HepG2 (cell line): ENCODE measurements around the gene POLR3K. TPM values are rescaled to one million over a fixed set of nuclear protein-coding genes. Genes with fewer than 3 reads are reported as not detected.

Experiments used
- ARNTL ChIP-seq: sonication (generic); formaldehyde crosslinking; IDR thresholded peaks from 2 replicates; pipeline ENCODE4 v1.4.0; 2020; ENCODE audit warnings: mild to moderate bottlenecking, missing genetic modification reagents
- GFI1 ChIP-seq: sonication (generic); formaldehyde crosslinking; IDR thresholded peaks from 2 replicates; pipeline ENCODE4 v1.5.0; 2020; ENCODE audit warnings: missing genetic modification reagents, mild to moderate bottlenecking, borderline replicate concordance
- GLI4 ChIP-seq: sonication (generic); formaldehyde crosslinking; IDR thresholded peaks from 2 replicates; pipeline ENCODE4 v1.5.1; 2020; ENCODE audit warnings: missing genetic modification reagents, mild to moderate bottlenecking, moderate library complexity, borderline replicate concordance
- KDM3A ChIP-seq: IDR thresholded peaks from 2 replicates; pipeline ENCODE4 v1.6.1; 2018; ENCODE audit warnings: low read depth, missing compliant biosample characterization
- MYC ChIP-seq: sonication (generic); formaldehyde crosslinking; IDR thresholded peaks from 2 replicates; pipeline ENCODE4 v1.9.0; 2021; ENCODE audit warnings: missing genetic modification reagents, borderline replicate concordance
- SMAD3 ChIP-seq: sonication (generic); formaldehyde crosslinking; IDR thresholded peaks from 2 replicates; pipeline ENCODE4 v1.4.0; 2020; ENCODE audit warnings: missing genetic modification reagents
- TCF12 ChIP-seq, 2 experiments: fragments of 450-650 bp in 1 of 2; sonication (generic) in 1 of 2; formaldehyde crosslinking in 1 of 2; IDR thresholded peaks; 2 replicates each; pipeline versions ENCODE4 v1.6.1 to v1.8.0; 2017 to 2022; ENCODE audit warnings: antibody characterized with exemption in 1 of 2, mild to moderate bottlenecking in 1 of 2, missing genetic modification reagents in 1 of 2, moderate library complexity in 1 of 2
- TOPORS ChIP-seq: sonication (generic); formaldehyde crosslinking; IDR thresholded peaks from 2 replicates; pipeline ENCODE4 v1.8.0; 2023; ENCODE audit warnings: mild to moderate bottlenecking, missing genetic modification reagents
- ZNF282 ChIP-seq: fragments of 450-650 bp; IDR thresholded peaks from 2 replicates; pipeline ENCODE4 v1.6.1; 2018; ENCODE audit not compliant: partially characterized antibody
- ZNF296 ChIP-seq: sonication (generic); formaldehyde crosslinking; conservative IDR thresholded peaks from 2 replicates; pipeline ENCODE4 v1.5.0; 2020; ENCODE audit warnings: mild to moderate bottlenecking, missing genetic modification reagents
- ZNF468 ChIP-seq: sonication (generic); formaldehyde crosslinking; IDR thresholded peaks from 2 replicates; pipeline ENCODE4 v1.8.0; 2022; ENCODE audit warnings: mild to moderate bottlenecking, moderate library complexity, missing genetic modification reagents
- ZNF589 ChIP-seq: sonication (generic); formaldehyde crosslinking; conservative IDR thresholded peaks from 2 replicates; pipeline ENCODE4 v1.8.0; 2022; ENCODE audit warnings: mild to moderate bottlenecking, moderate library complexity, missing genetic modification reagents
- ZNF720 ChIP-seq: sonication (generic); formaldehyde crosslinking; IDR thresholded peaks from 2 replicates; pipeline ENCODE4 v1.4.0; 2020; ENCODE audit warnings: missing genetic modification reagents
- ZNF75D ChIP-seq: sonication (generic); formaldehyde crosslinking; IDR thresholded peaks from 2 replicates; pipeline ENCODE4 v1.8.1; 2023; ENCODE audit warnings: missing genetic modification reagents, mild to moderate bottlenecking, borderline replicate concordance
- ZNF766 ChIP-seq: sonication (generic); formaldehyde crosslinking; IDR thresholded peaks from 2 replicates; pipeline ENCODE4 v1.5.0; 2020; ENCODE audit warnings: missing genetic modification reagents, borderline replicate concordance
- polyA plus RNA-seq, 8 experiments: library from polyadenylated mRNA; depleted of rRNA in 3 of 8; stranded (reverse) in 7 of 8; unstranded in 1 of 8; fragments of >200 nt; fragmentation: Illumina TruSeq in 4 of 8; extraction: Trizol in 4 of 8; gene quantifications; 2 replicates each; pipeline versions ENCODE4 v1.2.1 to v1.2.3, GENCODE V29; 2011 to 2016; ENCODE audit warnings: low read depth in 4 of 8, missing spikeins in 1 of 8, mixed read lengths in 1 of 8; ENCODE audit not compliant: insufficient read depth in 1 of 8
- total RNA-seq, 5 experiments: library from RNA; depleted of rRNA; stranded (reverse); fragments of >200 nt; fragmentation: Illumina TruSeq; extraction: Trizol; gene quantifications; 2 replicates each; pipeline ENCODE4 v1.2.3, GENCODE V29; 2016; ENCODE audit warnings: low read depth in 1 of 5
- TF ChIP-seq, protein P1 (sequence below): IDR thresholded peaks from 2 replicates; pipeline ENCODE4 v1.4.0; 2020; ENCODE audit warnings: mild to moderate bottlenecking, missing genetic modification reagents
- TF ChIP-seq, protein P2 (sequence below): sonication (generic); formaldehyde crosslinking; IDR thresholded peaks from 2 replicates; pipeline ENCODE4 v1.5.1; 2020; ENCODE audit warnings: mild to moderate bottlenecking, moderate library complexity, missing genetic modification reagents
- TF ChIP-seq, protein P3 (sequence below): IDR thresholded peaks from 2 replicates; pipeline ENCODE4 v1.6.1; 2018; ENCODE audit warnings: missing genetic modification reagents, mild to moderate bottlenecking, missing compliant biosample characterization
- TF ChIP-seq, protein P4 (sequence below): sonication (generic); formaldehyde crosslinking; IDR thresholded peaks from 2 replicates; pipeline ENCODE4 v1.4.0; 2020; ENCODE audit warnings: missing genetic modification reagents, borderline replicate concordance

POLR3K gene
- total and polyA plus RNA-seq, 2 of the 13 experiments (the other 11 are each of a cell fraction or from before 2014, with no cell fraction given): 14.8 to 18.8 TPM

DNA sequence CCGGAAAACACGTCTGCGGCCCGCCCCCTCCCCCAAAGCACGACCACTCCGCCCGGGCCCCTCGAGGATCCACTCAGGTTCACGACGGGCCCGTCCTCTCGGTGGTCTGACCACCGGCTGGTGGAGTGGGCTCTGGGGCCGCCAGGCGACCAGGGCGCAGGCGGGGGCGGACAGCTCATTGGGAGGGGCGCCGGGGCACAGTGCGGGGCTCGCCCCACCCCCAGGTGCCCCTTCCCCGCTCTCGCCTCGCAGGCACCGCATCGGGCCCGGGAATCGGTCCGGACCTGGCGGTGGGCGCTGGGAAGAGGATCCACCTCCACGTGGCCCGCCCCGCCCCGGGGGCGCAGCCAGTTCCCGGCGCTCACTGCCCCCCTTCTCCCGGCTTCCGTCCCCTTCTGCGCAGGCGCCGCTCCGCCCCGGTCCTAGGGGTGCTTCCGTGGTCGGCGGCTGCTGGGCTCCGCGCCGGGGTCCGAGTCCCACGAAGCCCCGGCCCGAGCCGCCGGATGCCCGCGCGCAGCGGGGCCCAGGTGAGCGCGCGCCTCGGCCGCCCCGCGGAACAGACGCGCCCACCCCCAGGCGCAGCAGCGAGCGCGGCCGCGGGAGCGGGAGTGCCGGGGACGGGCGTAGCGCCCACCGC lies 24.5 kb upstream of the POLR3K start, which contains the start of gene MPG (continued):
- TF ChIP-seq, protein P1, sequence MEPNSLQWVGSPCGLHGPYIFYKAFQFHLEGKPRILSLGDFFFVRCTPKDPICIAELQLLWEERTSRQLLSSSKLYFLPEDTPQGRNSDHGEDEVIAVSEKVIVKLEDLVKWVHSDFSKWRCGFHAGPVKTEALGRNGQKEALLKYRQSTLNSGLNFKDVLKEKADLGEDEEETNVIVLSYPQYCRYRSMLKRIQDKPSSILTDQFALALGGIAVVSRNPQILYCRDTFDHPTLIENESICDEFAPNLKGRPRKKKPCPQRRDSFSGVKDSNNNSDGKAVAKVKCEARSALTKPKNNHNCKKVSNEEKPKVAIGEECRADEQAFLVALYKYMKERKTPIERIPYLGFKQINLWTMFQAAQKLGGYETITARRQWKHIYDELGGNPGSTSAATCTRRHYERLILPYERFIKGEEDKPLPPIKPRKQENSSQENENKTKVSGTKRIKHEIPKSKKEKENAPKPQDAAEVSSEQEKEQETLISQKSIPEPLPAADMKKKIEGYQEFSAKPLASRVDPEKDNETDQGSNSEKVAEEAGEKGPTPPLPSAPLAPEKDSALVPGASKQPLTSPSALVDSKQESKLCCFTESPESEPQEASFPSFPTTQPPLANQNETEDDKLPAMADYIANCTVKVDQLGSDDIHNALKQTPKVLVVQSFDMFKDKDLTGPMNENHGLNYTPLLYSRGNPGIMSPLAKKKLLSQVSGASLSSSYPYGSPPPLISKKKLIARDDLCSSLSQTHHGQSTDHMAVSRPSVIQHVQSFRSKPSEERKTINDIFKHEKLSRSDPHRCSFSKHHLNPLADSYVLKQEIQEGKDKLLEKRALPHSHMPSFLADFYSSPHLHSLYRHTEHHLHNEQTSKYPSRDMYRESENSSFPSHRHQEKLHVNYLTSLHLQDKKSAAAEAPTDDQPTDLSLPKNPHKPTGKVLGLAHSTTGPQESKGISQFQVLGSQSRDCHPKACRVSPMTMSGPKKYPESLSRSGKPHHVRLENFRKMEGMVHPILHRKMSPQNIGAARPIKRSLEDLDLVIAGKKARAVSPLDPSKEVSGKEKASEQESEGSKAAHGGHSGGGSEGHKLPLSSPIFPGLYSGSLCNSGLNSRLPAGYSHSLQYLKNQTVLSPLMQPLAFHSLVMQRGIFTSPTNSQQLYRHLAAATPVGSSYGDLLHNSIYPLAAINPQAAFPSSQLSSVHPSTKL (CRISPR knock-in tag): peak; percentile 17; the same call in 1 of the 2 replicates
- TF ChIP-seq ZNF766 (CRISPR knock-in tag) (no peak), ZNF589 (CRISPR knock-in tag) (no peak), ZNF296 (CRISPR knock-in tag) (0 out of 2 replicates have a peak, but pooled peaks have one; percentile 19), ZNF720 (no peak), TCF12 (IDR thresholded peaks at IDR 0.05) (no peak), TCF12 (CRISPR knock-in tag; IDR thresholded peaks at IDR 0.05) (no peak), MYC (peak; percentile 94), ZNF282 (no peak), GFI1 (CRISPR knock-in tag) (no peak), GLI4 (CRISPR knock-in tag) (0 out of 2 replicates have a peak, but pooled peaks have one; percentile 13), SMAD3 (CRISPR knock-in tag) (0 out of 2 replicates have a peak, but pooled peaks have one; percentile 23), TOPORS (CRISPR knock-in tag) (no peak), ZNF468 (CRISPR knock-in tag) (peak; percentile 21; the same call in 1 of the 2 replicates), KDM3A (CRISPR knock-in tag) (peak; percentile 13; the same call in 1 of the 2 replicates), ZNF75D (CRISPR knock-in tag) (no peak), ARNTL (peak; percentile 54; the same call in 1 of the 2 replicates)
- TF ChIP-seq, protein P2, sequence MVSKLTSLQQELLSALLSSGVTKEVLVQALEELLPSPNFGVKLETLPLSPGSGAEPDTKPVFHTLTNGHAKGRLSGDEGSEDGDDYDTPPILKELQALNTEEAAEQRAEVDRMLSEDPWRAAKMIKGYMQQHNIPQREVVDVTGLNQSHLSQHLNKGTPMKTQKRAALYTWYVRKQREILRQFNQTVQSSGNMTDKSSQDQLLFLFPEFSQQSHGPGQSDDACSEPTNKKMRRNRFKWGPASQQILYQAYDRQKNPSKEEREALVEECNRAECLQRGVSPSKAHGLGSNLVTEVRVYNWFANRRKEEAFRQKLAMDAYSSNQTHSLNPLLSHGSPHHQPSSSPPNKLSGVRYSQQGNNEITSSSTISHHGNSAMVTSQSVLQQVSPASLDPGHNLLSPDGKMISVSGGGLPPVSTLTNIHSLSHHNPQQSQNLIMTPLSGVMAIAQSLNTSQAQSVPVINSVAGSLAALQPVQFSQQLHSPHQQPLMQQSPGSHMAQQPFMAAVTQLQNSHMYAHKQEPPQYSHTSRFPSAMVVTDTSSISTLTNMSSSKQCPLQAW (CRISPR knock-in tag): 0 out of 2 replicates have a peak, but pooled peaks have one; percentile 21
- TF ChIP-seq, protein P3, sequence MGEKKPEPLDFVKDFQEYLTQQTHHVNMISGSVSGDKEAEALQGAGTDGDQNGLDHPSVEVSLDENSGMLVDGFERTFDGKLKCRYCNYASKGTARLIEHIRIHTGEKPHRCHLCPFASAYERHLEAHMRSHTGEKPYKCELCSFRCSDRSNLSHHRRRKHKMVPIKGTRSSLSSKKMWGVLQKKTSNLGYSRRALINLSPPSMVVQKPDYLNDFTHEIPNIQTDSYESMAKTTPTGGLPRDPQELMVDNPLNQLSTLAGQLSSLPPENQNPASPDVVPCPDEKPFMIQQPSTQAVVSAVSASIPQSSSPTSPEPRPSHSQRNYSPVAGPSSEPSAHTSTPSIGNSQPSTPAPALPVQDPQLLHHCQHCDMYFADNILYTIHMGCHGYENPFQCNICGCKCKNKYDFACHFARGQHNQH: peak; percentile 49
- TF ChIP-seq, protein P4, sequence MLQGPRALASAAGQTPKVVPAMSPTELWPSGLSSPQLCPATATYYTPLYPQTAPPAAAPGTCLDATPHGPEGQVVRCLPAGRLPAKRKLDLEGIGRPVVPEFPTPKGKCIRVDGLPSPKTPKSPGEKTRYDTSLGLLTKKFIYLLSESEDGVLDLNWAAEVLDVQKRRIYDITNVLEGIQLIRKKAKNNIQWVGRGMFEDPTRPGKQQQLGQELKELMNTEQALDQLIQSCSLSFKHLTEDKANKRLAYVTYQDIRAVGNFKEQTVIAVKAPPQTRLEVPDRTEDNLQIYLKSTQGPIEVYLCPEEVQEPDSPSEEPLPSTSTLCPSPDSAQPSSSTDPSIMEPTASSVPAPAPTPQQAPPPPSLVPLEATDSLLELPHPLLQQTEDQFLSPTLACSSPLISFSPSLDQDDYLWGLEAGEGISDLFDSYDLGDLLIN (CRISPR knock-in tag): 0 out of 2 replicates have a peak, but pooled peaks have one; percentile 6
